ENCODE data around the gene MT1F. TPM values are rescaled to one million over a fixed set of nuclear protein-coding genes. Genes with fewer than 3 reads are reported as not detected.

Gene MT1F
- total and polyA plus RNA-seq, 9 of the 15 experiments (the other 6 are each of a cell fraction or from before 2014, with no cell fraction given) = 0.18 to 0.68 (median 0.29) TPM; not detected in 5

DNA sequence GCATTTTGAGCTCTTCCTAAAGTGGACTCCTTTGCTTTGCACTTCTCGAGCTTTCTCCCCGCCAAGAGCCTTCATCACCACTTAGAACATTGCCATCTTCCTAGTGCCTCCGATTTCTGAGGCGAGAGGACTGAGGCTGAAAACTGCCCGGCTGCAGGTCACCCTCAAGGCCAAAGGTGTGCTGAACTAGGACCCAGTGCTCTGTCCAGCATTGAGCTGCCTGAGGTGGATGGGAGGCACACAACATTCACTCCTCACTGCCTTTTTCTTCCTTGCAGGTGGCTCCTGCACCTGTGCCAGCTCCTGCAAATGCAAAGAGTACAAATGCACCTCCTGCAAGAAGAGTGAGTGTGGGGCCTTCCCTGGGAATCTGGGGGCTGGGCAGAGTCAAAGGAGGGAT lies 13.9 kb upstream of the MT1F start:
- Histone ChIP-seq H3K79me2 (ENCODE audit: control insufficient read depth, insufficient read depth, low read length) (no peaks in the 10 kb centered on the region), H2AFZ (ENCODE audit: low read depth, low read length) (no peak overlapping the region), H3K4me2 (ENCODE audit: insufficient read depth, low read length) (peak overlapping the region; percentile 48), H3K4me3 (no peak overlapping the region), H3K9ac (ENCODE audit: insufficient read depth in 1 of 2, low read depth in 2 of 2, low read length in 2 of 2) (no peak overlapping the region), H3K27ac (ENCODE audit: extremely low read depth, low read depth, low read length) (no peak overlapping the region), H4K20me1 (replicated peaks; ENCODE audit: control insufficient read depth, insufficient read depth, low read length) (no peaks in the 10 kb centered on the region; the same call in 1 of the 2 replicates), H3K27me3 (ENCODE audit: control insufficient read depth in 2 of 2, insufficient read depth in 2 of 2, low read length in 2 of 2) (peaks cover 25 to 63% of the 10 kb centered on the region in 2 experiments), H3K36me3 (ENCODE audit: control insufficient read depth, insufficient read depth, low read length) (no peaks in the 10 kb centered on the region), H3K9me3 (replicated peaks; ENCODE audit: control insufficient read depth, insufficient read depth, low read depth, low read length) (no peaks in the 10 kb centered on the region), H3K4me1 (replicated peaks in 1 of 2; ENCODE audit: control insufficient read depth in 2 of 2, insufficient read depth in 2 of 2, low read length in 2 of 2) (peaks cover 3 to 13% of the 10 kb centered on the region in 2 experiments; a peak in 3 of 5 replicates), H3K9me1 (ENCODE audit: control insufficient read depth, insufficient read depth, low read length) (no peaks in the 10 kb centered on the region)
- ChIA-PET POLR2A (interaction anchor here (0.8 to 1.3 kb wide), 3 partner anchors 35 to 333 kb away, joined by 3 to 6 read pairs (median 3); partner anchors contain the start of gene MT2A), CTCF (ENCODE audit: low intra/inter-chr PET ratio) (no interaction called here)
- FAIRE-seq (no peak), ATAC-seq (no peak), DNase-seq (ENCODE audit: extremely low read depth in 1 of 4, low spot score in 3 of 4) (no peak)
- 5% methylated on average over 5 of the region's 5 CpGs for WGBS (ENCODE audit: insufficient coverage, low coverage, missing lambda C conversion rate)
- in situ Hi-C loops (cut with MboI) (no loop called here), intact Hi-C loops (cut with micrococcal nuclease) (no loop called here)
- no TSS peak for BruUV-seq (replicated peaks)
- TF ChIP-seq MTA2 (IDR thresholded peaks at IDR 0.05; ENCODE audit: low read depth) = no peak
- TF ChIP-seq, protein P1, sequence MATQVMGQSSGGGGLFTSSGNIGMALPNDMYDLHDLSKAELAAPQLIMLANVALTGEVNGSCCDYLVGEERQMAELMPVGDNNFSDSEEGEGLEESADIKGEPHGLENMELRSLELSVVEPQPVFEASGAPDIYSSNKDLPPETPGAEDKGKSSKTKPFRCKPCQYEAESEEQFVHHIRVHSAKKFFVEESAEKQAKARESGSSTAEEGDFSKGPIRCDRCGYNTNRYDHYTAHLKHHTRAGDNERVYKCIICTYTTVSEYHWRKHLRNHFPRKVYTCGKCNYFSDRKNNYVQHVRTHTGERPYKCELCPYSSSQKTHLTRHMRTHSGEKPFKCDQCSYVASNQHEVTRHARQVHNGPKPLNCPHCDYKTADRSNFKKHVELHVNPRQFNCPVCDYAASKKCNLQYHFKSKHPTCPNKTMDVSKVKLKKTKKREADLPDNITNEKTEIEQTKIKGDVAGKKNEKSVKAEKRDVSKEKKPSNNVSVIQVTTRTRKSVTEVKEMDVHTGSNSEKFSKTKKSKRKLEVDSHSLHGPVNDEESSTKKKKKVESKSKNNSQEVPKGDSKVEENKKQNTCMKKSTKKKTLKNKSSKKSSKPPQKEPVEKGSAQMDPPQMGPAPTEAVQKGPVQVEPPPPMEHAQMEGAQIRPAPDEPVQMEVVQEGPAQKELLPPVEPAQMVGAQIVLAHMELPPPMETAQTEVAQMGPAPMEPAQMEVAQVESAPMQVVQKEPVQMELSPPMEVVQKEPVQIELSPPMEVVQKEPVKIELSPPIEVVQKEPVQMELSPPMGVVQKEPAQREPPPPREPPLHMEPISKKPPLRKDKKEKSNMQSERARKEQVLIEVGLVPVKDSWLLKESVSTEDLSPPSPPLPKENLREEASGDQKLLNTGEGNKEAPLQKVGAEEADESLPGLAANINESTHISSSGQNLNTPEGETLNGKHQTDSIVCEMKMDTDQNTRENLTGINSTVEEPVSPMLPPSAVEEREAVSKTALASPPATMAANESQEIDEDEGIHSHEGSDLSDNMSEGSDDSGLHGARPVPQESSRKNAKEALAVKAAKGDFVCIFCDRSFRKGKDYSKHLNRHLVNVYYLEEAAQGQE (IDR thresholded peaks at IDR 0.05; ENCODE audit: borderline replicate concordance) = peak; percentile 8; the same call in 1 of the 2 replicates
- TF ChIP-seq, protein P1 (CRISPR knock-in tag; IDR thresholded peaks at IDR 0.05; ENCODE audit: low read depth) = no peak
